ENCODE measurements around the gene DCD.

The DCD gene

GRCh38 chr12:54608769-54609168 lies 39.4 kb downstream of the DCD start:
- Histone ChIP-seq H2BK120ac (ENCODE audit: low read depth, low read length) (no peak overlapping the region), H4K8ac (ENCODE audit: low read length) (no peak overlapping the region), H2AFZ (ENCODE audit: low read depth, low read length) (no peak overlapping the region), H3K4ac (ENCODE audit: low read depth in 1 of 2, low read length in 2 of 2) (no peak overlapping the region), H3K27ac (ENCODE audit: low read length, poor library complexity, severe bottlenecking) (no peak overlapping the region), H2BK5ac (ENCODE audit: low read depth, low read length, poor library complexity, severe bottlenecking) (no peak overlapping the region), H3K27me3 (ENCODE audit: control insufficient read depth in 1 of 2, insufficient read depth in 1 of 2, low read length in 2 of 2) (peaks cover 51 to 66% of the 10 kb centered on the region in 2 experiments), H3K14ac (ENCODE audit: low read length in 2 of 2) (no peak overlapping the region), H3K18ac (ENCODE audit: low read depth in 1 of 2, low read length in 2 of 2) (no peak overlapping the region), H3K9ac (ENCODE audit: low read length) (no peak overlapping the region), H3K4me1 (ENCODE audit: control insufficient read depth, insufficient read depth, low read depth, low read length) (peaks cover 3% of the 10 kb centered on the region), H2BK12ac (ENCODE audit: low read length in 2 of 2) (no peak overlapping the region), H3K79me1 (replicated peaks; ENCODE audit: low read length, poor library complexity, severe bottlenecking) (no peaks in the 10 kb centered on the region), H3K23ac (ENCODE audit: low read length in 2 of 2) (no peak overlapping the region), H3K9me3 (ENCODE audit: control insufficient read depth, low read length) (no peaks in the 10 kb centered on the region), H4K91ac (ENCODE audit: low read length) (no peak overlapping the region), H2AK5ac (ENCODE audit: low read length, severe bottlenecking) (no peak overlapping the region), H3K4me3 (ENCODE audit: insufficient read depth in 1 of 2, low read depth in 1 of 2, low read length in 2 of 2) (no peak overlapping the region), H3K36me3 (ENCODE audit: control insufficient read depth in 1 of 2, insufficient read depth in 2 of 2, low read depth in 1 of 2, low read length in 2 of 2) (no peaks in the 10 kb centered on the region), H2BK15ac (ENCODE audit: low read depth, poor library complexity, severe bottlenecking) (no peak overlapping the region), H3K4me2 (ENCODE audit: low read length, poor library complexity, severe bottlenecking) (no peak overlapping the region)
- DNase-seq, result no peak
- 70% methylated on average over 2 of the region's 2 CpGs for WGBS

DNA sequence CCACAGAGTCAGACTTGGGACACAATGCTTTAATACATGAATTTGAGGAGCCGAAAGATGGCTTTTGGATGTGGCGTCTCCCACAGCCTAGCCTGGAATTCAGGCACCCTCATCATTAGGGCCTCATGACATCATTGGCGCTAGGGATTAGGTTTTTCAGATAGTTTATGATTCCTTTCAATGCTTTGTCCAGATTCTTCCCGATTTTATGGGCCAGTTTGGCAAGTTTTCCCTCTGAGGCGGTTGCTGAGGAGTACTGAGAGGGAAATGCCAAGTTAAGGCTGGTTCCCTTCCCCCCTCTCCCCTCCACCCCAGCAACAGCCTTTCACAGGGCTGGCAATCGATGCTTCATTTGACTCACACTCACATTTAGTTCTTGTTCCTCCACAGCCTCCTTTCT lies 40.0 kb downstream of the DCD start:
- Histone ChIP-seq H2BK120ac (ENCODE audit: low read depth, low read length) (no peak overlapping the region), H3K4me3 (ENCODE audit: insufficient read depth in 1 of 2, low read depth in 1 of 2, low read length in 2 of 2) (no peak overlapping the region), H3K27me3 (ENCODE audit: control insufficient read depth in 1 of 2, insufficient read depth in 1 of 2, low read length in 2 of 2) (peaks cover 51 to 63% of the 10 kb centered on the region in 2 experiments), H3K4me1 (ENCODE audit: control insufficient read depth, insufficient read depth, low read depth, low read length) (peaks cover 3% of the 10 kb centered on the region), H3K79me1 (replicated peaks; ENCODE audit: low read length, poor library complexity, severe bottlenecking) (no peaks in the 10 kb centered on the region), H4K91ac (ENCODE audit: low read length) (no peak overlapping the region), H2BK12ac (ENCODE audit: low read length in 2 of 2) (no peak overlapping the region), H2BK5ac (ENCODE audit: low read depth, low read length, poor library complexity, severe bottlenecking) (no peak overlapping the region), H2BK15ac (ENCODE audit: low read depth, poor library complexity, severe bottlenecking) (no peak overlapping the region), H3K36me3 (ENCODE audit: control insufficient read depth in 1 of 2, insufficient read depth in 2 of 2, low read depth in 1 of 2, low read length in 2 of 2) (no peaks in the 10 kb centered on the region), H3K9me3 (ENCODE audit: control insufficient read depth, low read length) (no peaks in the 10 kb centered on the region), H3K4me2 (ENCODE audit: low read length, poor library complexity, severe bottlenecking) (no peak overlapping the region), H3K9ac (ENCODE audit: low read length) (no peak overlapping the region), H3K23ac (ENCODE audit: low read length in 2 of 2) (no peak overlapping the region), H2AFZ (ENCODE audit: low read depth, low read length) (no peak overlapping the region), H3K4ac (ENCODE audit: low read depth in 1 of 2, low read length in 2 of 2) (no peak overlapping the region), H3K27ac (ENCODE audit: low read length, poor library complexity, severe bottlenecking) (no peak overlapping the region), H3K18ac (ENCODE audit: low read depth in 1 of 2, low read length in 2 of 2) (no peak overlapping the region), H4K8ac (ENCODE audit: low read length) (no peak overlapping the region), H2AK5ac (ENCODE audit: low read length, severe bottlenecking) (no peak overlapping the region), H3K14ac (ENCODE audit: low read length in 2 of 2) (no peak overlapping the region)
- DNase-seq, result no peak
- WGBS, result 65% methylated on average over 6 of the region's 6 CpGs

DNA sequence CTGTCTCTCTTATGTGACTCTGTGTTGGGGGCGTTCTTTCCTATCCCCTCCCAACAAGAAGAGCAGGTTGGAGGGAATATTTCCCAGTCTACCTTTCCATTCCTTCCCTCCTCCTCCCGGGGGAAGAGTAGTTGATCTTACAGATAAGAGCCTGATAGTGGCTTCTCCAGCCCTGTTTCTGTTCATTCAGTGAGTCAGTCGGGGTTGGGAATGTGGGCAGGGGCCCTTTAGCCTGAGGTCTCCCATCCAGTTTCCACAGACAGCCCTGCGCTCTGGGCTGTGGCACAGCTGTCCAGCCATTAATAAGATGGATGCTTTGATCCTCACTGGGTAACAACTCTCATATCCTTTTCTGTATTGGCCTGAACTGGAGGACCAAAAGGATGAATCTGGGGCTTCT lies 41.6 kb downstream of the DCD start:
- H3K14ac ChIP-seq (ENCODE audit: low read length in 2 of 2), result no peak overlapping the region
- H3K79me1 ChIP-seq (replicated peaks; ENCODE audit: low read length, poor library complexity, severe bottlenecking), result no peaks in the 10 kb centered on the region
- H3K9me3 ChIP-seq (ENCODE audit: control insufficient read depth, low read length), result no peaks in the 10 kb centered on the region
- WGBS, result 57% methylated on average over 2 of the region's 4 CpGs
- no peak overlapping the region for H3K23ac ChIP-seq (ENCODE audit: low read length in 2 of 2)
- peaks cover 46 to 47% of the 10 kb centered on the region in 2 experiments for H3K27me3 ChIP-seq (ENCODE audit: control insufficient read depth in 1 of 2, insufficient read depth in 1 of 2, low read length in 2 of 2)
- no peak overlapping the region for H2BK120ac ChIP-seq (ENCODE audit: low read depth, low read length)
- H3K4ac ChIP-seq (ENCODE audit: low read depth in 1 of 2, low read length in 2 of 2), result no peak overlapping the region
- no peak overlapping the region for H3K4me3 ChIP-seq (ENCODE audit: insufficient read depth in 1 of 2, low read depth in 1 of 2, low read length in 2 of 2)
- no peak overlapping the region for H2AFZ ChIP-seq (ENCODE audit: low read depth, low read length)
- no peak overlapping the region for H3K9ac ChIP-seq (ENCODE audit: low read length)
- H2BK12ac ChIP-seq (ENCODE audit: low read length in 2 of 2), result no peak overlapping the region
- H3K4me1 ChIP-seq (ENCODE audit: control insufficient read depth, insufficient read depth, low read depth, low read length), result peaks cover 8% of the 10 kb centered on the region
- no peak for DNase-seq
- H3K36me3 ChIP-seq (ENCODE audit: control insufficient read depth in 1 of 2, insufficient read depth in 2 of 2, low read depth in 1 of 2, low read length in 2 of 2), result no peaks in the 10 kb centered on the region
- H3K27ac ChIP-seq (ENCODE audit: low read length, poor library complexity, severe bottlenecking), result no peak overlapping the region
- no peak overlapping the region for H4K91ac ChIP-seq (ENCODE audit: low read length)
- H3K18ac ChIP-seq (ENCODE audit: low read depth in 1 of 2, low read length in 2 of 2), result no peak overlapping the region
- H2AK5ac ChIP-seq (ENCODE audit: low read length, severe bottlenecking), result no peak overlapping the region
- H4K8ac ChIP-seq (ENCODE audit: low read length), result no peak overlapping the region
- no peak overlapping the region for H3K4me2 ChIP-seq (ENCODE audit: low read length, poor library complexity, severe bottlenecking)
- H2BK15ac ChIP-seq (ENCODE audit: low read depth, poor library complexity, severe bottlenecking), result no peak overlapping the region
- H2BK5ac ChIP-seq (ENCODE audit: low read depth, low read length, poor library complexity, severe bottlenecking), result no peak overlapping the region

DNA sequence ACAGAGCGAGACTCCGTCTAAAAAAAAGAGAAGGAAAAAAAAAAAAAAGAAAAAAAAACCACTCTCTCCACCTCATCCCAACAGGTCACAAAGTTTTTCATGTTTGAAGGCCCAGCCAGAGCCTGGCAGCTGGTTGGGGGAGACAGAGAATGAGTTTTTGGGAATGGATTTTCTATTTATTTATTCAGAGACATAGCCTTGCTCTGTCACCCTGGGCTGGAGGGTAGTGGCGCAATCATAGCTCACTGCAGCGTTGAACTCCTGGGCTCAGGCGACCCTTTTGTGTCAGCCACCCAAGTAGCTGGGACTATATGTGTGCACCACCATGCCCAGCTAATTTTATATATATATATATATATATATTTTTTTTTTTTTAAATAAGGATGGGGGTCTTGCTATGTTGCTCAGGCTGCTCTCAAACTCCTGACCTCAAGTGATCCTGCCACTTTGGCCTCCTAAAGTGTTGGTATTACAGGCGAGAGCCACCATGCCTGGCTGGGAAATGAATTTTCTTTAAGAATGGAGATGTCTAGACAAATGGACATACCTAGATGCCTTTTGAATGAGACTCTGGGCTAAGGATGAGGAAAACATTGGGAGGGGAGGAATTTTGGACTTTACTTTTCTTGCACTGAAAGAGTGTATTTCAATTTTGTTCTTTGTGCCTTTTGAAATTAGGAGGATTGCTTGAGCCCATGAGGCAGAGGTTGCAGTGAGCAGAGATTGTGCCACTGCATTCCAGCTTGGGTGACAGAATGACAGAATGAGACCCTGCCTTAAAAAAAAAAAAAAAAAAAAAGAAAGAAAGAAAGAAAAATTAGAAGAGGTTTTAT lies 42.8 kb downstream of the DCD start:
- Histone ChIP-seq H2BK120ac (ENCODE audit: low read depth, low read length) (no peak overlapping the region), H3K23ac (ENCODE audit: low read length in 2 of 2) (no peak overlapping the region), H3K27me3 (ENCODE audit: control insufficient read depth in 1 of 2, insufficient read depth in 1 of 2, low read length in 2 of 2) (peaks cover 35 to 36% of the 10 kb centered on the region in 2 experiments), H3K4me1 (ENCODE audit: control insufficient read depth, insufficient read depth, low read depth, low read length) (peaks cover 8% of the 10 kb centered on the region), H3K36me3 (ENCODE audit: control insufficient read depth in 1 of 2, insufficient read depth in 2 of 2, low read depth in 1 of 2, low read length in 2 of 2) (no peaks in the 10 kb centered on the region), H2AK5ac (ENCODE audit: low read length, severe bottlenecking) (no peak overlapping the region), H3K9ac (ENCODE audit: low read length) (no peak overlapping the region), H3K4me2 (ENCODE audit: low read length, poor library complexity, severe bottlenecking) (no peak overlapping the region), H3K4me3 (ENCODE audit: insufficient read depth in 1 of 2, low read depth in 1 of 2, low read length in 2 of 2) (no peak overlapping the region), H3K9me3 (ENCODE audit: control insufficient read depth, low read length) (no peaks in the 10 kb centered on the region), H2BK12ac (ENCODE audit: low read length in 2 of 2) (no peak overlapping the region), H3K4ac (ENCODE audit: low read depth in 1 of 2, low read length in 2 of 2) (no peak overlapping the region), H3K14ac (ENCODE audit: low read length in 2 of 2) (no peak overlapping the region), H2BK5ac (ENCODE audit: low read depth, low read length, poor library complexity, severe bottlenecking) (no peak overlapping the region), H3K27ac (ENCODE audit: low read length, poor library complexity, severe bottlenecking) (no peak overlapping the region), H3K18ac (ENCODE audit: low read depth in 1 of 2, low read length in 2 of 2) (no peak overlapping the region), H3K79me1 (replicated peaks; ENCODE audit: low read length, poor library complexity, severe bottlenecking) (no peaks in the 10 kb centered on the region), H2AFZ (ENCODE audit: low read depth, low read length) (no peak overlapping the region), H2BK15ac (ENCODE audit: low read depth, poor library complexity, severe bottlenecking) (no peak overlapping the region), H4K91ac (ENCODE audit: low read length) (no peak overlapping the region), H4K8ac (ENCODE audit: low read length) (no peak overlapping the region)
- 89% methylated on average over 4 of the region's 6 CpGs for WGBS
- DNase-seq, result no peak
